Measurements from ENCODE around the gene KCNIP1.
A peak's percentile ranks its signal among the peaks of the same experiment; 100 is the strongest.

Gene KCNIP1

DNA sequence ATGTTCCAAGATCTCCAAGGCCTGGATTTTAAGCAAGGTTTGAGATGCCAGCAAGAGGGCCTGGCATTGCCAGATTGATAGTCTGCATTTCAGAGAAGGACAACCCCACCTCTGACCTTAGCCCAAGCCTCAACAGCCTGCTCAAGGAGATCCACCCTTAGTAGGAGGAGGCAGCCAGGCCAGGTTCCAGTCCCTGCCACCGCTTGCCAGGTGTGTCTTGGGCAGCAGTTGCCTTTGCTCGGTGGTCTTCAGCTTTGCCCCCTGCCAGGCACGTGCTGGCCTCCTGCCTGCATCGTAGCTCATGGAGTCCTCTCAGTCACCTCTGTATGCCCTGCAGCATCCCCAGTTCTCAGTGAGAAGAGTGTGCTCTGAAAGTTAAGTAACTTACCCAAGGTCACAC, 134.2 kb downstream of the KCNIP1 start:
- H3K4me3 ChIP-seq, result no peak overlapping the region
- no peak overlapping the region for H3K27ac ChIP-seq
- H3K4me2 ChIP-seq, result no peak overlapping the region
- no peaks in the 10 kb centered on the region for H4K20me1 ChIP-seq
- H3K9ac ChIP-seq, result no peak overlapping the region
- H3K9me3 ChIP-seq, result no peaks in the 10 kb centered on the region
- no peak for TF ChIP-seq Cebpa-rat (IDR thresholded peaks at IDR 0.05)
- no peaks in the 10 kb centered on the region for H3K27me3 ChIP-seq
- no peaks in the 10 kb centered on the region for H3K36me3 ChIP-seq
- peaks cover 13% of the 10 kb centered on the region for H3K4me1 ChIP-seq

DNA sequence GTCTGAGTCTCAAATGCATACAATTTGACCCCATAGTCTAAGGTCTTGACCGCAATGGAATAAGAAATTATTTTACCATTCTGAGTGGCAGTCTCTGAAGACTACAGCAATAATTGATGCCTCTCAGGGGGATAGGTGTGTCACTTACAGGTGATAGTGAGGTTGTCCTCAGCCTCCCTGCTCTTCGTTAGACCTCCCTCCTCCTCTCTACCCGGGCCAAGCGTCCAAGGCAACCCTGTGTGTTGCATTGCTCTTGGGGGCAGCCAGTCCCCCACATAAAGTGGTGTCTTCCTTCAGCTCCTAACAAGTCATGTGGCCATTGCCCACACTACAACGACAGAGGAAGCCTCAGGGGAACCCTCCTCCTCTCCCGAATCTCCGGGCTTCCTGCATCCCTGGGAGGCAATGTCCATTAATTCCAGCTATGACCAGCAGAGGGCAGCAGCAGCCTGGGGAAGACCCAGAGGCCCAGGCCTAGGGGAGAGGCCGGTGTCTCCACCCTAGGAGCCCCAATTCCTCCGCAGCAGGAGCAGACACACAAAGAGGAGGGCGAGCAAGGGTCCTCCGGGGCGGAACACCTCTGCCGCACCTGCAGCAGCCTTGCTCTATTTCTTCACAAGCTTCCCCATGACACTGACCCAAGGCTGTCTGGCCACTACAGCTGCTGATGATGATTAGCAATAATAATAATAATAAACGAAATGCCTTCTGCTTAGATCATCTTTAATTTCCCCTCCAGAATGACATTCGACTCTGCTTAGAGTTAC, 134.8 kb downstream of the KCNIP1 start:
- TF ChIP-seq Cebpa-rat (IDR thresholded peaks at IDR 0.05), result no peak
- Histone ChIP-seq H3K9me3 (no peaks in the 10 kb centered on the region), H3K36me3 (no peaks in the 10 kb centered on the region), H3K4me1 (peaks cover 16% of the 10 kb centered on the region), H3K9ac (no peak overlapping the region), H4K20me1 (no peaks in the 10 kb centered on the region), H3K27ac (no peak overlapping the region), H3K4me3 (no peak overlapping the region), H3K4me2 (no peak overlapping the region), H3K27me3 (no peaks in the 10 kb centered on the region)

DNA sequence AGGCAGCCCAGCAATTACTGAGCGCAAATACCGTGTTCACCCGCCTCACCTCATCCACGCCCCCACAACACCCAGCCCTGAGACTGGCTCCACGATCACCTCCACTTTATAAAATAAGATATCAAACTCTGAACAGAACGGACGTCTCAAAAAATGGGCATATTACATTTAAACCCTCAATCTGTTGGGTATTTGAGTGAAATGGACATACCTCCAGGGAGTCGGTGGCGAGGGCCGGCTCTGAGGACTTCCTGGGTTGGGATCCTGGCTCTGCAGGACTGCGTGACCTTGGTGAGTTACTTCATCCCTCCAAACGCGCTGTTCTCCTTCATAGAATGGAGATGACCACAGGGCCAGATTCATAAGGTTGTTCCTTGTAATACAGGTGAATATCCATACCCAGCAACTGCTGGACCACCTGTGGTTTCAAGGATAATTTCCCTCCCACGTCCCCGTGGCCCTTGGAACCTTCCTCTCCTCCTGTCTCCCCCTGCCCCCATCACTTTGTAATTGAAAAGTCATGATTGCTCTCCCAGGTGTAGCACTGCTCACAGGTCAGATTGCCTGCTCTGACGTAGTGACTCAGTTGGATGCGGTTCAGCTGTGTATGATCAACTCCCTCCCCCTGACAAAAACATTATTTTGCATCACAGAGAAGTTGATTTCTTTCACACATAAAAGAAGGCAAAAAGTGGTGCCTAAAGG, 135.6 kb downstream of the KCNIP1 start:
- Histone ChIP-seq H3K4me3 (no peak overlapping the region), H3K9ac (no peak overlapping the region), H3K9me3 (no peaks in the 10 kb centered on the region), H3K4me1 (peaks cover 8% of the 10 kb centered on the region), H4K20me1 (no peaks in the 10 kb centered on the region), H3K36me3 (no peaks in the 10 kb centered on the region), H3K4me2 (no peak overlapping the region), H3K27me3 (no peaks in the 10 kb centered on the region), H3K27ac (no peak overlapping the region)
- TF ChIP-seq Cebpa-rat (IDR thresholded peaks at IDR 0.05), result no peak

DNA sequence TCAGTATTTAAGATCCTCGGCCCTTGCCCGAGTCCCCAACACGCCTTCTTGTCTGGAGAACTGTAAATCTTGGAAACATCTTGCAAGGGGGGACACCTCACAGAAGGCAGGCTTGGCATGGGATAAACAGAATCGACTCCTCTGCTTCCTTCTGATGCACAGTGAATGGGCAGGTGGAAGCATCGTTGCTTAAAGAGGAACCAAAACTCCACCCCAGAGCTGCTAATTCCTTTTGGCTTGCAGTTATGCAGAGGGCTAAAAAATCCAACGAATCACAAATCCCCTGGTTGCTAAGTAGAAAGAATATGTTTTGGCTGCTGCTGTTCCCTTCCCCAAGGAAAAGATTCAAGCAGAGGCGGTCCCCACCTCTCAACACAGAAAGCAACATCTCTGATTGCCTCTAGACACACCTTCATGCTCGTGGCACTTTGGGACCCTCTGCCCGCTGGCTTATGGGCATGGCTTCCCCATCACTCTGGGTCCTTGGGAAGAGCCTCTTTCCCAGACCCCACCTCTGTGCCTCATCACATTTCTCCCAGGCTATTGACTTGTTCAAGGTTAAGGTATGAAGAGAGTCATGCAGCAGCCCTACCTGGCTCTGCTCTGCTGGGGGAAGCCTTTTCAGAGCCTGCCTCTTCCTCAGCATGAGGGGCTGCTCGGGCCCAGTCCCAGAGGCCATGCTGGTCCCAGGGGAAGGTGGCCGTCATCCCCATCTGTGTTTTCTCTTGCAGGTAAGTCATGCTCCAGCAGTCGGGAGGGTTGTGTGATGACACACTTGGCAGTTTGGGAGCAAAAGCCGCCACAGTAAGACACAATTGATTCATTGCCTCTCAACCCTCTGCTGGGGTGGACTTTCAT, 137.1 kb downstream of the KCNIP1 start:
- Histone ChIP-seq H3K36me3 (no peaks in the 10 kb centered on the region), H3K4me1 (peaks cover 4% of the 10 kb centered on the region; the same call in 1 of the 2 replicates), H3K4me3 (no peak overlapping the region), H4K20me1 (no peaks in the 10 kb centered on the region), H3K9me3 (no peaks in the 10 kb centered on the region), H3K9ac (no peak overlapping the region), H3K27ac (no peak overlapping the region), H3K4me2 (no peak overlapping the region), H3K27me3 (no peaks in the 10 kb centered on the region)
- no peak for TF ChIP-seq Cebpa-rat (IDR thresholded peaks at IDR 0.05)

DNA sequence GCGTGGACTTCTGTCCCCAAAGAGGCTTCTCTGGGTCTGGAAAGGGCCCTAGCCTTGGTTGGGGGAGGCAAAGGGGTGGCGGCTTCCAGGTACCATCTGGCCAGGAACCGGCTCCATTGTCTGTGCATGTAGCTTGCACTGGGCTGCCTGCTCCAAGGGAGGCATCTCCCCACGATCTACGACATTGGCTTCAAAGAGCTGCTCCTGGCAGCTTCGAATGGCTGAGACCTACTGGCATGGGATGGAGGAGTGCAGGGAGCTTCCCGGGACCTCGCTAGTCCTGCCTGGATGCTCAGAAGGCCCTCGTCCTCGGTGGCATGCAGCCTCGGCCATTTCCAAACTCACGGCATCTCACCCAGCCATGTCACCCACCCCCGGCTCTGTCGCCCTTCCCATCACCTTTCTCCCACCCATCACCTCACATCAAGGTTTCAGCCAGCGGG, 137.8 kb downstream of the KCNIP1 start:
- H4K20me1 ChIP-seq, result no peaks in the 10 kb centered on the region
- no peaks in the 10 kb centered on the region for H3K9me3 ChIP-seq
- no peak overlapping the region for H3K4me3 ChIP-seq
- TF ChIP-seq Cebpa-rat (IDR thresholded peaks at IDR 0.05), result no peak
- no peak overlapping the region for H3K9ac ChIP-seq
- no peaks in the 10 kb centered on the region for H3K27me3 ChIP-seq
- H3K4me1 ChIP-seq, result peaks cover 4% of the 10 kb centered on the region; the same call in 1 of the 2 replicates
- no peaks in the 10 kb centered on the region for H3K36me3 ChIP-seq
- no peak overlapping the region for H3K4me2 ChIP-seq
- no peak overlapping the region for H3K27ac ChIP-seq

DNA sequence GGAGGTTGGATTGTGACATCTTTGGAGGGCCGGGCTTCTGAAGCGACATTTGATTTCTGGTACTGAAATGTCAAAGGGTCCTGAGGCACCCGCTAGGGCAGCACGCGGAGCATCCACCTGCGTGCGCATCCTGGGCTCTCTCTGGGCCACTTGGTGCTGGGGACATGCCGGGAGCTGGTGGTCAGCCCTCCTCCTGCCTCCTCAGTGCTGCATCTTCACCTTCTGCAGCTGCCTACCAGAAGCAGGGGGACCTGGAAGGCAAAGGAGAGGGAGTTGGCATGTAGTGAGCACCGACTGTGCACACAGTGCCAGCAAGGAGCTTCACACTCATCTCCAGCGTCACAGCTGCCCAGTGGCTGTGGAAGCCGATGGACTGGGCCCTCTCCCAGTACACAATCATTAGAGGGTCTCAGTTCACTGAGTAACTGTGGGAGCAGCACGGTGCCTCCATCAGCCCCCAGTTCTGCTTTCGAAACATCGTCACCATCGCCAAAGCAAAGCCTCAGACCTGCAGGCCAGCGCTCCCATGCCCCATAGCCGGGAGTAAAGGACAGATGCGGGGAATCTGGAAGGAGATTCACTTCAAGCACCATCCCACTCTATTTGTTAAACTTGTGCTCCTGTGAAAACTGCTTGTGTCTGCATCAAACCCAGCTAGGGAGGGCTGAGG, 138.4 kb downstream of the KCNIP1 start:
- Histone ChIP-seq H3K36me3 (no peaks in the 10 kb centered on the region), H3K27me3 (no peaks in the 10 kb centered on the region), H3K9ac (no peak overlapping the region), H3K4me1 (peaks cover 4% of the 10 kb centered on the region; the same call in 1 of the 2 replicates), H3K4me2 (no peak overlapping the region), H3K27ac (no peak overlapping the region), H3K4me3 (no peak overlapping the region), H3K9me3 (no peaks in the 10 kb centered on the region), H4K20me1 (no peaks in the 10 kb centered on the region)
- TF ChIP-seq Cebpa-rat (IDR thresholded peaks at IDR 0.05), result no peak

DNA sequence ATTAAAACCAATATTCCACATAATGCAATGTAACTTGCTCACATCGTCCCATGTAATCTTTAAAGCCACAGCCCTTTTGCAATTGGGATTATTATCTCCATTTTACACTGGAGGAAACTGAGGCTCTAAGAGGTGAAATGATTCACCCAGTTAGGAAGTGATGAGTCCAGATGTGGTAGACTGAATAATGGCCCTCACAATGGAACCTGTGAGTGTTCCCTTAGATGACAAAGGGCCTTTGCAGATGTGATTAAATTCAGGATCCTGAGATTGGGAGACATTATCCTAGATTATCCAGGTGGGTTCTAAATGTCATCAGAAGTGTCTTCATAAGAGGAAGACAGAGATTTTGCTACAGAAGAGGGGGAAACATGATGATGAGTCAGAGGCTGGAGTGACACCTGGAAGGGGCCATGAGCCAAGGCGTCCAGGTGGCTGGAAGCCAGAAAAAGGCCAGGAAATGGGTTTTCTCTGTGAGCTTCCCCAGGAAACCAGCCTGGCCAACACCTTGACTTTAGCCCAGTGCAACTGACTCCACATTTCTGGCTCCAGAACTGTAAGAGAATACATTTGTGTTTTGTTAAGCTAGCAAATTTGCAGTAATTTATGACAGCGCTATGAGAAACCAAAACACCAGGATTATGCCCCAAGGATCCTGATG, 139.1 kb downstream of the KCNIP1 start:
- Histone ChIP-seq H3K9ac (no peak overlapping the region), H3K36me3 (no peaks in the 10 kb centered on the region), H3K27me3 (no peaks in the 10 kb centered on the region), H3K4me1 (peaks cover 4% of the 10 kb centered on the region; the same call in 1 of the 2 replicates), H3K27ac (no peak overlapping the region), H3K4me2 (0 out of 2 replicates have a peak overlapping the region, but pooled peaks have one; percentile 25), H3K4me3 (no peak overlapping the region), H3K9me3 (no peaks in the 10 kb centered on the region), H4K20me1 (no peaks in the 10 kb centered on the region)
- no peak for TF ChIP-seq Cebpa-rat (IDR thresholded peaks at IDR 0.05)

DNA sequence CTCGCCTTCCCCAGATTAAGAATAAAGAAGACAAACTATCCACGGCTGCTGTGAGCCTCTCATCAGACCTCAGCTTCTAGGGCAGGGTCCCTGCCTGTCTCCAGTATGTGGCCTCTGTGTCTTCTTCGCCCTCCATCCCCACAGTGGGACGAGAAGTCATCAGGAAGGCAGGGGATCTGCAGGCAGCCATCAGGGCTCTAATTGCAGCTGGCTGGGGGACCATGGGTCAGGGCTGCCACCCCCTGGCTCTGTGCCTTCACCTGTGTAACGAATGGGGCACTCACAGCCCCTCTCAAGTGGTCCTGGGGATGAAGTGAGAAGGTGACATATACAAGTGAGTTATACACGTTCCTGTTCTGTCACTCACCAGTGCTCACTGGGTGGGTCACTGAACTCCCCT, 139.8 kb downstream of the KCNIP1 start:
- Histone ChIP-seq H4K20me1 (no peaks in the 10 kb centered on the region), H3K27me3 (no peaks in the 10 kb centered on the region), H3K4me3 (no peak overlapping the region), H3K4me1 (peaks cover 4% of the 10 kb centered on the region; the same call in 1 of the 2 replicates), H3K9me3 (no peaks in the 10 kb centered on the region), H3K9ac (no peak overlapping the region), H3K27ac (no peak overlapping the region), H3K36me3 (no peaks in the 10 kb centered on the region), H3K4me2 (no peak overlapping the region)
- no peak for TF ChIP-seq Cebpa-rat (IDR thresholded peaks at IDR 0.05)

DNA sequence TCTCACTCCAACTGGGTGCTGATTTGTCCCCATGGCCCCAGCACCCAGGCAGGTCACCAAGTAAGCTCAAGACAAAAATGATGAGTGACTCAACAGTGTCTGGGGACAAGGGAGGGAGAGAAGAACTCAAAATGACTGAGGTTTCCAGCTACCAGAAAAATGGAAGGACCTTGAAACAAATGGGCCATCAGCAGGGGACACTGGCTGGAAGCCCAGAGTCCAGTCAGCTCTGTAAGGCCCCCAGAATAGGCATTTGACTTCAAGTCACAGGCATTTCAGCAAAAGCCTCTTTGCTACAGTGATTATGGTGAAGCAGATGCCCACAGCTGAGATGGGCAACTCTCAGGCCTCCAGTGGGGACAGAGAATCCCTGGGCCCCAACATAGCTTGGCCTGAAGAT, 140.7 kb downstream of the KCNIP1 start:
- H3K9me3 ChIP-seq, result no peaks in the 10 kb centered on the region
- no peaks in the 10 kb centered on the region for H3K36me3 ChIP-seq
- TF ChIP-seq Cebpa-rat (IDR thresholded peaks at IDR 0.05), result no peak
- H4K20me1 ChIP-seq, result no peaks in the 10 kb centered on the region
- H3K9ac ChIP-seq, result no peak overlapping the region
- no peak overlapping the region for H3K4me2 ChIP-seq
- H3K27me3 ChIP-seq, result no peaks in the 10 kb centered on the region
- H3K27ac ChIP-seq, result no peak overlapping the region
- peaks cover 4% of the 10 kb centered on the region; the same call in 1 of the 2 replicates for H3K4me1 ChIP-seq
- H3K4me3 ChIP-seq, result no peak overlapping the region
